ENCODE measurements around the gene MT3. TPM values are rescaled to one million over a fixed set of nuclear protein-coding genes. Genes with fewer than 3 reads are reported as not detected.

The MT3 gene
- total and polyA plus RNA-seq, 2 of the 13 experiments (the other 11 are each of a cell fraction or from before 2014, with no cell fraction given): not detected

- peak; percentile 41; the same call in 1 of the 2 replicates for TF ChIP-seq ZBTB49 (CRISPR knock-in tag; IDR thresholded peaks at IDR 0.05; ENCODE audit: borderline replicate concordance)
- TF ChIP-seq ZSCAN31 (CRISPR knock-in tag; IDR thresholded peaks at IDR 0.05; ENCODE audit: low read depth): peak; percentile 57; the same call in 1 of the 2 replicates
- peak; percentile 73; the same call in 1 of the 2 replicates for TF ChIP-seq ZNF446 (CRISPR knock-in tag; IDR thresholded peaks at IDR 0.05)
- no peak; the same call in 1 of the 2 replicates for TF ChIP-seq ZFP90 (CRISPR knock-in tag; IDR thresholded peaks at IDR 0.05; ENCODE audit: borderline replicate concordance)
- TF ChIP-seq AGO2 (optimal IDR thresholded peaks at IDR 0.05; ENCODE audit: low read depth, low read length): peak; percentile 79
- no peak for TF ChIP-seq RBM39 (IDR thresholded peaks at IDR 0.05; ENCODE audit: low read depth, low read length, poor library complexity, severe bottlenecking)
- TF ChIP-seq ZFY (CRISPR knock-in tag; IDR thresholded peaks at IDR 0.05): peak; percentile 72
- TF ChIP-seq HNRNPL (IDR thresholded peaks at IDR 0.05; ENCODE audit: low read depth, low read length): peak; percentile 61; the same call in 1 of the 2 replicates
- no peak for TF ChIP-seq KLF9 (CRISPR knock-in tag; IDR thresholded peaks at IDR 0.05; ENCODE audit: low read depth)
- peak; percentile 30; the same call in 1 of the 2 replicates for TF ChIP-seq HIC2 (CRISPR knock-in tag; IDR thresholded peaks at IDR 0.05; ENCODE audit: low read depth)
- TF ChIP-seq, protein P1, sequence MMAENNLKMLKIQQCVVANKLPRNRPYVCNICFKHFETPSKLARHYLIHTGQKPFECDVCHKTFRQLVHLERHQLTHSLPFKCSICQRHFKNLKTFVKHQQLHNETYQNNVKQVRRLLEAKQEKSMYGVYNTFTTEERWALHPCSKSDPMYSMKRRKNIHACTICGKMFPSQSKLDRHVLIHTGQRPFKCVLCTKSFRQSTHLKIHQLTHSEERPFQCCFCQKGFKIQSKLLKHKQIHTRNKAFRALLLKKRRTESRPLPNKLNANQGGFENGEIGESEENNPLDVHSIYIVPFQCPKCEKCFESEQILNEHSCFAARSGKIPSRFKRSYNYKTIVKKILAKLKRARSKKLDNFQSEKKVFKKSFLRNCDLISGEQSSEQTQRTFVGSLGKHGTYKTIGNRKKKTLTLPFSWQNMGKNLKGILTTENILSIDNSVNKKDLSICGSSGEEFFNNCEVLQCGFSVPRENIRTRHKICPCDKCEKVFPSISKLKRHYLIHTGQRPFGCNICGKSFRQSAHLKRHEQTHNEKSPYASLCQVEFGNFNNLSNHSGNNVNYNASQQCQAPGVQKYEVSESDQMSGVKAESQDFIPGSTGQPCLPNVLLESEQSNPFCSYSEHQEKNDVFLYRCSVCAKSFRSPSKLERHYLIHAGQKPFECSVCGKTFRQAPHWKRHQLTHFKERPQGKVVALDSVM (CRISPR knock-in tag; IDR thresholded peaks at IDR 0.05): peak; percentile 44; the same call in 1 of the 2 replicates
- no peak for TF ChIP-seq PHF20 (CRISPR knock-in tag; IDR thresholded peaks at IDR 0.05)
- no peak for TF ChIP-seq U2AF2 (IDR thresholded peaks at IDR 0.05; ENCODE audit: low read depth, low read length)
- peak; percentile 54; the same call in 1 of the 2 replicates for TF ChIP-seq KMT2B (CRISPR knock-in tag; IDR thresholded peaks at IDR 0.05)
- TF ChIP-seq SMAD9 (CRISPR knock-in tag; IDR thresholded peaks at IDR 0.05): no peak
- no peak for TF ChIP-seq ZNF841 (CRISPR knock-in tag; IDR thresholded peaks at IDR 0.05; ENCODE audit: borderline replicate concordance)
- TF ChIP-seq SIN3B (IDR thresholded peaks at IDR 0.05; ENCODE audit: low read length): no peak
- peak; percentile 80 for TF ChIP-seq ZFX (CRISPR knock-in tag; IDR thresholded peaks at IDR 0.05; ENCODE audit: low read depth)
- 0 out of 2 replicates have a peak, but pooled peaks have one; percentile 5 for TF ChIP-seq RARA (CRISPR knock-in tag; IDR thresholded peaks at IDR 0.05)
- TF ChIP-seq, protein P2, sequence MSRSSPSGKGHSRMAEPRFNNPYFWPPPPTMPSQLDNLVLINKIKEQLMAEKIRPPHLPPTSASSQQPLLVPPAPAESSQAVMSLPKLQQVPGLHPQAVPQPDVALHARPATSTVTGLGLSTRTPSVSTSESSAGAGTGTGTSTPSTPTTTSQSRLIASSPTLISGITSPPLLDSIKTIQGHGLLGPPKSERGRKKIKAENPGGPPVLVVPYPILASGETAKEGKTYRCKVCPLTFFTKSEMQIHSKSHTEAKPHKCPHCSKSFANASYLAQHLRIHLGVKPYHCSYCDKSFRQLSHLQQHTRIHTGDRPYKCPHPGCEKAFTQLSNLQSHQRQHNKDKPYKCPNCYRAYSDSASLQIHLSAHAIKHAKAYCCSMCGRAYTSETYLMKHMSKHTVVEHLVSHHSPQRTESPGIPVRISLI (CRISPR knock-in tag; IDR thresholded peaks at IDR 0.05; ENCODE audit: borderline replicate concordance): 0 out of 2 replicates have a peak, but pooled peaks have one; percentile 17
- no peak for TF ChIP-seq ZFP37 (CRISPR knock-in tag; IDR thresholded peaks at IDR 0.05; ENCODE audit: borderline replicate concordance)
- TF ChIP-seq CCDC6 (CRISPR knock-in tag; IDR thresholded peaks at IDR 0.05): 0 out of 2 replicates have a peak, but pooled peaks have one; percentile 64
Measured at GRCh38 chr16:56625140-56625942, 36.0 kb downstream of the MT3 start, which contains the start of gene MT1E (continued).

All from HepG2 (cell line).